GM10248 (cell line): ENCODE data around the gene REPS1.

ENCODE experiments used
- CTCF ChIA-PET: fragments of 300-600 bp; sonication (Branson Sonifier 250); formaldehyde crosslinking; extraction: SDS; loops from one replicate; lab custom pipeline; 2021; ENCODE audit warnings: antibody characterized with exemption; lab: Yijun Ruan, JAX
- POLR2A ChIA-PET: fragments of 350-650 bp; sonication (Branson Sonifier 250); formaldehyde crosslinking; extraction: SDS; loops from one replicate; lab custom pipeline; 2020; ENCODE audit warnings: antibody characterized with exemption; lab: Yijun Ruan, JAX
- DNase-seq: peaks from one replicate; pipeline ENCODE4 v3.0.0; 2012; ENCODE audit errors: extremely low spot score
- CTCF ChIP-seq: IDR thresholded peaks from 2 replicates; pipeline ENCODE4 v1.5.1; 2012; ENCODE audit warnings: mild to moderate bottlenecking, low read depth; ENCODE audit errors: extremely low read depth, missing control alignments, control extremely low read depth

Gene REPS1

GRCh38 chr6:138864343-138864890, 123.6 kb downstream of the REPS1 start:
- POLR2A ChIA-PET: no interaction called here
- no peak for TF ChIP-seq CTCF
- no peak for DNase-seq
- CTCF ChIA-PET: no interaction called here

GRCh38 chr6:138863321-138863720, 124.7 kb downstream of the REPS1 start:
- ChIA-PET CTCF (no interaction called here), POLR2A (no interaction called here)
- DNase-seq: no peak
- no peak for TF ChIP-seq CTCF

GRCh38 chr6:138862456-138862855, 125.6 kb downstream of the REPS1 start:
- ChIA-PET CTCF (interaction anchor here (0.9 kb wide), 1 partner anchor 11 kb away, joined by 3 read pairs; no protein-coding TSS in a partner anchor), POLR2A (no interaction called here)
- no peak for DNase-seq
- no peak for TF ChIP-seq CTCF

GRCh38 chr6:138857775-138858174, 130.3 kb downstream of the REPS1 start:
- no peak for TF ChIP-seq CTCF
- CTCF ChIA-PET: interaction anchor here (1.4 kb wide), 1 partner anchor 9 kb away, joined by 4 read pairs; no protein-coding TSS in a partner anchor
- DNase-seq: no peak
- POLR2A ChIA-PET: no interaction called here

- ChIA-PET CTCF (interaction anchor here (1.4 to 1.7 kb wide), 2 partner anchors 8 to 10 kb away, joined by 4 to 5 read pairs; no protein-coding TSS in a partner anchor), POLR2A (no interaction called here)
- no peak for TF ChIP-seq CTCF
- no peak for DNase-seq
Observed at GRCh38 chr6:138856654-138857053, 131.4 kb downstream of the REPS1 start.
